MM.1S (cell line): ENCODE data around the gene AGBL4.

Experiments used
- DNase-seq: peaks from one replicate; pipeline ENCODE4 v3.0.0-alpha.2; 2015
- H2AFZ ChIP-seq: fragments of 300-600 bp; sonication (generic); 2 replicates; pipeline ENCODE4 v1.6.0; 2016; ENCODE audit warnings: antibody characterized with exemption, low read length
- H3F3A ChIP-seq: fragments of 300-600 bp; sonication (generic); 2 replicates; pipeline ENCODE4 v1.6.1; 2016; ENCODE audit warnings: mild to moderate bottlenecking, antibody characterized with exemption, low read length, moderate library complexity, mixed read lengths; ENCODE audit not compliant: insufficient read depth
- H3K27ac ChIP-seq: fragments of 300-600 bp; sonication (generic); 2 replicates; pipeline ENCODE4 v1.5.1; 2016; ENCODE audit warnings: mild to moderate bottlenecking, low read length
- H3K27me3 ChIP-seq: fragments of 300-600 bp; sonication (generic); replicated peaks from 2 replicates; pipeline ENCODE4 v1.6.0; 2016; ENCODE audit warnings: low read length; ENCODE audit not compliant: insufficient read depth
- H3K36me3 ChIP-seq: fragments of 300-600 bp; sonication (generic); replicated peaks from 2 replicates; pipeline ENCODE4 v1.6.1; 2016; ENCODE audit warnings: mild to moderate bottlenecking, low read length, mixed read lengths; ENCODE audit not compliant: insufficient read depth
- H3K4me1 ChIP-seq: fragments of 300-600 bp; sonication (generic); 2 replicates; pipeline ENCODE4 v1.6.1; 2016; ENCODE audit warnings: low read length, mixed read lengths
- H3K4me2 ChIP-seq: fragments of 300-600 bp; sonication (generic); 2 replicates; pipeline ENCODE4 v1.6.0; 2016; ENCODE audit warnings: low read depth, low read length
- H3K4me3 ChIP-seq: fragments of 300-600 bp; sonication (generic); 2 replicates; pipeline ENCODE4 v1.5.1; 2016; ENCODE audit warnings: low read length, mixed read lengths
- H3K79me2 ChIP-seq: fragments of 300-600 bp; sonication (generic); 2 replicates; pipeline ENCODE4 v1.6.1; 2016; ENCODE audit warnings: mixed run types, low read length, mixed read lengths
- H3K9ac ChIP-seq: fragments of 300-600 bp; sonication (generic); 2 replicates; pipeline ENCODE4 v1.6.1; 2016; ENCODE audit warnings: low read length, mixed read lengths
- H3K9me2 ChIP-seq: fragments of 300-600 bp; sonication (generic); replicated peaks from 2 replicates; pipeline ENCODE4 v1.6.1; 2016; ENCODE audit warnings: mild to moderate bottlenecking, low read length, mixed read lengths; ENCODE audit not compliant: insufficient read depth
- H3K9me3 ChIP-seq: fragments of 300-600 bp; sonication (generic); replicated peaks from 2 replicates; pipeline ENCODE4 v1.6.1; 2016; ENCODE audit warnings: mild to moderate bottlenecking, low read length, mixed read lengths; ENCODE audit not compliant: insufficient read depth
- H4K20me1 ChIP-seq: fragments of 300-600 bp; sonication (generic); 2 replicates; pipeline ENCODE4 v1.6.1; 2016; ENCODE audit warnings: mild to moderate bottlenecking, low read length, moderate library complexity, mixed read lengths; ENCODE audit not compliant: insufficient read depth
- CTCF ChIP-seq: fragments of 300-600 bp; sonication (generic); IDR thresholded peaks from 2 replicates; pipeline ENCODE4 v1.5.1; 2016; ENCODE audit warnings: antibody characterized with exemption, low read length, mixed read lengths
- EZH2 ChIP-seq: fragments of 300-600 bp; sonication (generic); optimal IDR thresholded peaks from 2 replicates; pipeline ENCODE3; 2017; ENCODE audit warnings: low read depth, mild to moderate bottlenecking, antibody characterized with exemption, low read length, mixed read lengths
- EZH2phosphoT487 ChIP-seq: fragments of 300-600 bp; sonication (generic); IDR thresholded peaks from 2 replicates; pipeline ENCODE4 v1.6.1; 2018; ENCODE audit warnings: antibody characterized with exemption, low read length

The AGBL4 gene

GRCh38 chr1:48680411-48681035 lies 1343.2 kb downstream of the AGBL4 start:
- Histone ChIP-seq H3K27me3 (no peaks in the 10 kb centered on the region), H2AFZ (no peak overlapping the region), H4K20me1 (no peaks in the 10 kb centered on the region), H3K27ac (no peak overlapping the region), H3K9me3 (no peaks in the 10 kb centered on the region), H3K4me1 (no peaks in the 10 kb centered on the region), H3K4me3 (no peak overlapping the region), H3K9ac (no peak overlapping the region), H3K79me2 (no peaks in the 10 kb centered on the region), H3K4me2 (no peak overlapping the region), H3K9me2 (no peaks in the 10 kb centered on the region), H3F3A (no peaks in the 10 kb centered on the region), H3K36me3 (no peaks in the 10 kb centered on the region)
- DNase-seq: peak; percentile 32
- TF ChIP-seq EZH2phosphoT487 (no peak), CTCF (no peak), EZH2 (no peak)

- H3K4me2 ChIP-seq: no peak overlapping the region
- H3K36me3 ChIP-seq: no peaks in the 10 kb centered on the region
- H3K9ac ChIP-seq: no peak overlapping the region
- H3K4me1 ChIP-seq: no peaks in the 10 kb centered on the region
- H3K9me2 ChIP-seq: no peaks in the 10 kb centered on the region
- H3K9me3 ChIP-seq: no peaks in the 10 kb centered on the region
- no peaks in the 10 kb centered on the region for H3F3A ChIP-seq
- no peaks in the 10 kb centered on the region for H4K20me1 ChIP-seq
- no peak overlapping the region for H3K27ac ChIP-seq
- H2AFZ ChIP-seq: no peak overlapping the region
- H3K4me3 ChIP-seq: no peak overlapping the region
- TF ChIP-seq EZH2: no peak
- no peak for TF ChIP-seq EZH2phosphoT487
- TF ChIP-seq CTCF: no peak
- no peak for DNase-seq
- H3K79me2 ChIP-seq: no peaks in the 10 kb centered on the region
- H3K27me3 ChIP-seq: no peaks in the 10 kb centered on the region
Observed at GRCh38 chr1:48679859-48680258, 1343.9 kb downstream of the AGBL4 start.

GRCh38 chr1:48678710-48679505 lies 1344.8 kb downstream of the AGBL4 start:
- H3K4me1 ChIP-seq: no peaks in the 10 kb centered on the region
- no peak overlapping the region for H2AFZ ChIP-seq
- no peak for DNase-seq
- H3K79me2 ChIP-seq: no peaks in the 10 kb centered on the region
- H3K36me3 ChIP-seq: no peaks in the 10 kb centered on the region
- H3K9ac ChIP-seq: no peak overlapping the region
- no peaks in the 10 kb centered on the region for H4K20me1 ChIP-seq
- no peaks in the 10 kb centered on the region for H3K9me3 ChIP-seq
- no peak overlapping the region for H3K4me3 ChIP-seq
- no peak overlapping the region for H3K27ac ChIP-seq
- TF ChIP-seq EZH2 (no peak), CTCF (no peak), EZH2phosphoT487 (no peak)
- H3K4me2 ChIP-seq: no peak overlapping the region
- H3K27me3 ChIP-seq: no peaks in the 10 kb centered on the region
- H3F3A ChIP-seq: no peaks in the 10 kb centered on the region
- no peaks in the 10 kb centered on the region for H3K9me2 ChIP-seq
